ENCODE data around the gene MXD4.

MXD4 gene

GRCh38 chr4:2300431-2301224, 38.7 kb upstream of the MXD4 start:
- TF ChIP-seq FOXP2 (optimal IDR thresholded peaks at IDR 0.05; ENCODE audit: borderline replicate concordance, extremely low read depth, extremely low read length, insufficient read depth) = no peak
- TF ChIP-seq POLR2AphosphoS5 (IDR thresholded peaks at IDR 0.05; ENCODE audit: low read depth, low read length) = no peak
- TF ChIP-seq, protein P1, sequence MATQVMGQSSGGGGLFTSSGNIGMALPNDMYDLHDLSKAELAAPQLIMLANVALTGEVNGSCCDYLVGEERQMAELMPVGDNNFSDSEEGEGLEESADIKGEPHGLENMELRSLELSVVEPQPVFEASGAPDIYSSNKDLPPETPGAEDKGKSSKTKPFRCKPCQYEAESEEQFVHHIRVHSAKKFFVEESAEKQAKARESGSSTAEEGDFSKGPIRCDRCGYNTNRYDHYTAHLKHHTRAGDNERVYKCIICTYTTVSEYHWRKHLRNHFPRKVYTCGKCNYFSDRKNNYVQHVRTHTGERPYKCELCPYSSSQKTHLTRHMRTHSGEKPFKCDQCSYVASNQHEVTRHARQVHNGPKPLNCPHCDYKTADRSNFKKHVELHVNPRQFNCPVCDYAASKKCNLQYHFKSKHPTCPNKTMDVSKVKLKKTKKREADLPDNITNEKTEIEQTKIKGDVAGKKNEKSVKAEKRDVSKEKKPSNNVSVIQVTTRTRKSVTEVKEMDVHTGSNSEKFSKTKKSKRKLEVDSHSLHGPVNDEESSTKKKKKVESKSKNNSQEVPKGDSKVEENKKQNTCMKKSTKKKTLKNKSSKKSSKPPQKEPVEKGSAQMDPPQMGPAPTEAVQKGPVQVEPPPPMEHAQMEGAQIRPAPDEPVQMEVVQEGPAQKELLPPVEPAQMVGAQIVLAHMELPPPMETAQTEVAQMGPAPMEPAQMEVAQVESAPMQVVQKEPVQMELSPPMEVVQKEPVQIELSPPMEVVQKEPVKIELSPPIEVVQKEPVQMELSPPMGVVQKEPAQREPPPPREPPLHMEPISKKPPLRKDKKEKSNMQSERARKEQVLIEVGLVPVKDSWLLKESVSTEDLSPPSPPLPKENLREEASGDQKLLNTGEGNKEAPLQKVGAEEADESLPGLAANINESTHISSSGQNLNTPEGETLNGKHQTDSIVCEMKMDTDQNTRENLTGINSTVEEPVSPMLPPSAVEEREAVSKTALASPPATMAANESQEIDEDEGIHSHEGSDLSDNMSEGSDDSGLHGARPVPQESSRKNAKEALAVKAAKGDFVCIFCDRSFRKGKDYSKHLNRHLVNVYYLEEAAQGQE (IDR thresholded peaks at IDR 0.05; ENCODE audit: insufficient read depth in 1 of 2, low read depth in 2 of 2, low read length in 2 of 2) = no peak
- no peak for TF ChIP-seq SIN3A (IDR thresholded peaks at IDR 0.05; ENCODE audit: borderline replicate concordance, insufficient read depth, low read length)

GRCh38 chr4:2299794-2300193, 37.9 kb upstream of the MXD4 start:
- TF ChIP-seq, protein P1 (IDR thresholded peaks at IDR 0.05; ENCODE audit: insufficient read depth in 1 of 2, low read depth in 2 of 2, low read length in 2 of 2) = no peak
- TF ChIP-seq POLR2AphosphoS5 (IDR thresholded peaks at IDR 0.05; ENCODE audit: low read depth, low read length) (no peak), TAF1 (IDR thresholded peaks at IDR 0.05; ENCODE audit: borderline replicate concordance, insufficient read depth, low read length) (no peak), FOXP2 (optimal IDR thresholded peaks at IDR 0.05; ENCODE audit: borderline replicate concordance, extremely low read depth, extremely low read length, insufficient read depth) (no peak), SIN3A (IDR thresholded peaks at IDR 0.05; ENCODE audit: borderline replicate concordance, insufficient read depth, low read length) (no peak)

GRCh38 chr4:2298532-2298991, 36.7 kb upstream of the MXD4 start:
- TF ChIP-seq FOXP2 (optimal IDR thresholded peaks at IDR 0.05; ENCODE audit: borderline replicate concordance, extremely low read depth, extremely low read length, insufficient read depth) (no peak), SIN3A (IDR thresholded peaks at IDR 0.05; ENCODE audit: borderline replicate concordance, insufficient read depth, low read length) (no peak), TAF1 (IDR thresholded peaks at IDR 0.05; ENCODE audit: borderline replicate concordance, insufficient read depth, low read length) (no peak), POLR2AphosphoS5 (IDR thresholded peaks at IDR 0.05; ENCODE audit: low read depth, low read length) (no peak)
- TF ChIP-seq, protein P1 (IDR thresholded peaks at IDR 0.05; ENCODE audit: insufficient read depth in 1 of 2, low read depth in 2 of 2, low read length in 2 of 2) = no peak

DNA sequence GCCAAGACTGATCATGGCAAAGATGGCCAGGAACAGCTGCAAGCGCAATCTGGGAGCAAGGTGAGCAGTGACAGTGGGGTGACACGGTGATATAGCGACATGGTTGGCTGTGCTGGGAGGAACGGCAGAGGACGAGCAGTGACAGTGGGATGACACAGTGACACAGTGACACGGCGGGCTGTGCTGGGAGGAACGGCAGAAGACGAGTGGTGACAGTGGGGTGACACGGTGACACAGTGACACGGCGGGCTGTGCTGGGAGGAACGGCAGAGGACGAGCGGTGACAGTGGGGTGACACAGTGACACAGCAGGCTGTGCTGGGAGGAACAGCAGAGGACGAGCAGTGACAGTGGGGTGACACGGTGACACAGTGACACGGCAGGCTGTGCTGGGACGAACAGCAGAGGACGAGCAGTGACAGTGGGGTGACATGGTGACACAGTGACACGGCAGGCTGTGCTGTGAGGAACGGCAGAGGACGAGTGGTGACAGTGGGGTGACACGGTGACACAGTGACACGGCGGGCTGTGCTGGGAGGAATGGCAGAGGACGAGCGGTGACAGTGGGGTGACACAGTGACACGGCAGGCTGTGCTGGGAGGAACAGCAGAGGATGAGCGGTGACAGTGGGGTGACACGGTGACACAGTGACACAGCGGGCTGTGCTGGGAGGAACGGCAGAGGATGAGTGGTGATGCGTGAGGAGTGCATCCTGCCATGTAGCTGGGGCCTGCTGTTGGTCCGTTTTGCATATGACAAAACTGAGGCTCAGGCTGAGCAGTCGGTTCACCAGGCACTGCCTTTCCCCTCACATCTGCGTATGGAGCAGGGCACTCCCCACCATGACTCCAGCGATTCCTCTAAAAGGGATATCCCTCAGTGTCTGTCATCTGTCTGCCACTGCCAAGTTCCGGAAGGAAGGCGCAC, 36.0 kb upstream of the MXD4 start:
- TF ChIP-seq FOXP2 (optimal IDR thresholded peaks at IDR 0.05; ENCODE audit: borderline replicate concordance, extremely low read depth, extremely low read length, insufficient read depth) (no peak), TAF1 (IDR thresholded peaks at IDR 0.05; ENCODE audit: borderline replicate concordance, insufficient read depth, low read length) (no peak), SIN3A (IDR thresholded peaks at IDR 0.05; ENCODE audit: borderline replicate concordance, insufficient read depth, low read length) (no peak), POLR2AphosphoS5 (IDR thresholded peaks at IDR 0.05; ENCODE audit: low read depth, low read length) (no peak)
